KMS-11 (cell line): ENCODE results near the gene ERC2.
"Not testable (repeated sequence)": the region's sequence is repeated elsewhere in the genome, so short reads cannot be mapped to it uniquely, and the experiment has no call there.

ENCODE experiments used
- H2AFZ ChIP-seq: fragments of 200-600 bp; sonication (generic); 2 replicates; pipeline ENCODE4 v1.6.1; 2016; ENCODE audit warnings: antibody characterized with exemption, mixed run types, low read depth
- H3K27ac ChIP-seq: fragments of 200-600 bp; sonication (generic); 2 replicates; pipeline ENCODE4 v1.6.1; 2016; ENCODE audit warnings: mild to moderate bottlenecking, mixed run types
- H3K27me3 ChIP-seq: fragments of 200-600 bp; sonication (generic); 2 replicates; pipeline ENCODE4 v1.6.1; 2017; ENCODE audit warnings: mild to moderate bottlenecking, low read depth, mixed run types, moderate library complexity; ENCODE audit not compliant: insufficient read depth
- H3K36me3 ChIP-seq: fragments of 200-600 bp; sonication (generic); 2 replicates; pipeline ENCODE4 v1.6.1; 2017; ENCODE audit warnings: mild to moderate bottlenecking, mixed run types; ENCODE audit not compliant: insufficient read depth
- H3K4me1 ChIP-seq: fragments of 200-600 bp; sonication (generic); 2 replicates; pipeline ENCODE4 v1.6.1; 2016; ENCODE audit warnings: mild to moderate bottlenecking, low read depth, mixed run types; ENCODE audit not compliant: poor library complexity, severe bottlenecking
- H3K4me2 ChIP-seq: fragments of 200-600 bp; sonication (generic); 2 replicates; pipeline ENCODE4 v1.7.0; 2016; ENCODE audit warnings: mild to moderate bottlenecking, mixed run types
- H3K4me3 ChIP-seq: fragments of 200-600 bp; sonication (generic); IDR thresholded peaks from 2 replicates; pipeline ENCODE4 v1.6.1; 2017; ENCODE audit warnings: low read depth, low read length, mixed read lengths; ENCODE audit not compliant: insufficient read depth
- H3K79me2 ChIP-seq: fragments of 200-600 bp; sonication (generic); 2 replicates; pipeline ENCODE4 v1.6.1; 2016; ENCODE audit warnings: low read depth, mixed run types; ENCODE audit not compliant: insufficient read depth
- H3K9ac ChIP-seq: fragments of 200-600 bp; sonication (generic); 2 replicates; pipeline ENCODE4 v1.6.1; 2016; ENCODE audit warnings: mild to moderate bottlenecking, mixed run types
- H4K20me1 ChIP-seq: fragments of 200-600 bp; sonication (generic); 2 replicates; pipeline ENCODE4 v1.6.1; 2016; ENCODE audit warnings: mild to moderate bottlenecking, mixed run types; ENCODE audit not compliant: insufficient read depth
- TF ChIP-seq, protein P1 (sequence below): fragments of 200-600 bp; sonication (generic); conservative IDR thresholded peaks from 2 replicates; pipeline ENCODE4 v1.6.1; 2017; ENCODE audit warnings: low read depth, mild to moderate bottlenecking, antibody characterized with exemption, low read length, moderate library complexity, mixed read lengths

Gene ERC2

DNA sequence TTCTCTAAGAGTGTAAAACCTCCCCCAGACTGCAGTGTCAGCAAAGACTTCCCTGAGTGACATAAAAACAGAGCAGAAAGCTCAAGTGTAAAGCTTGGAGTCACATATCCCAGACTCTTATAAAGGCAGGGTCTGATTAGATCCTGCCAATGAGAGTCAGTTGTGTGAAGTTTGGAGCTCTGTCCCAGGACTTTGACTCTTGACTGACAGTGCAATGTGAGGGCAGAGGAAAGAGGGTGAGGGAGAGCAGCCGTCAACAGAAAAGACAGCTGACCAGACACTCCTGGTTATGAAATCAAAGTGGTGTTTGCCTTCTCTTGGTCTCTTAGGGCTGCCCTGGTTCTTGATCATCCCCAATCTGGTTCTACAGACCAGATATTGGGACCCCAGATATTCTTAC lies 393.2 kb downstream of the ERC2 start:
- no peaks in the 10 kb centered on the region for H3K27me3 ChIP-seq
- no peak overlapping the region for H2AFZ ChIP-seq
- H3K79me2 ChIP-seq = no peaks in the 10 kb centered on the region
- no peak overlapping the region for H3K4me2 ChIP-seq
- no peaks in the 10 kb centered on the region for H3K4me1 ChIP-seq
- no peaks in the 10 kb centered on the region for H3K36me3 ChIP-seq
- no peak overlapping the region for H3K9ac ChIP-seq
- no peaks in the 10 kb centered on the region for H4K20me1 ChIP-seq
- TF ChIP-seq, protein P1, sequence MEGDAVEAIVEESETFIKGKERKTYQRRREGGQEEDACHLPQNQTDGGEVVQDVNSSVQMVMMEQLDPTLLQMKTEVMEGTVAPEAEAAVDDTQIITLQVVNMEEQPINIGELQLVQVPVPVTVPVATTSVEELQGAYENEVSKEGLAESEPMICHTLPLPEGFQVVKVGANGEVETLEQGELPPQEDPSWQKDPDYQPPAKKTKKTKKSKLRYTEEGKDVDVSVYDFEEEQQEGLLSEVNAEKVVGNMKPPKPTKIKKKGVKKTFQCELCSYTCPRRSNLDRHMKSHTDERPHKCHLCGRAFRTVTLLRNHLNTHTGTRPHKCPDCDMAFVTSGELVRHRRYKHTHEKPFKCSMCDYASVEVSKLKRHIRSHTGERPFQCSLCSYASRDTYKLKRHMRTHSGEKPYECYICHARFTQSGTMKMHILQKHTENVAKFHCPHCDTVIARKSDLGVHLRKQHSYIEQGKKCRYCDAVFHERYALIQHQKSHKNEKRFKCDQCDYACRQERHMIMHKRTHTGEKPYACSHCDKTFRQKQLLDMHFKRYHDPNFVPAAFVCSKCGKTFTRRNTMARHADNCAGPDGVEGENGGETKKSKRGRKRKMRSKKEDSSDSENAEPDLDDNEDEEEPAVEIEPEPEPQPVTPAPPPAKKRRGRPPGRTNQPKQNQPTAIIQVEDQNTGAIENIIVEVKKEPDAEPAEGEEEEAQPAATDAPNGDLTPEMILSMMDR = no peak
- H3K27ac ChIP-seq = no peak overlapping the region
- no peak overlapping the region for H3K4me3 ChIP-seq

DNA sequence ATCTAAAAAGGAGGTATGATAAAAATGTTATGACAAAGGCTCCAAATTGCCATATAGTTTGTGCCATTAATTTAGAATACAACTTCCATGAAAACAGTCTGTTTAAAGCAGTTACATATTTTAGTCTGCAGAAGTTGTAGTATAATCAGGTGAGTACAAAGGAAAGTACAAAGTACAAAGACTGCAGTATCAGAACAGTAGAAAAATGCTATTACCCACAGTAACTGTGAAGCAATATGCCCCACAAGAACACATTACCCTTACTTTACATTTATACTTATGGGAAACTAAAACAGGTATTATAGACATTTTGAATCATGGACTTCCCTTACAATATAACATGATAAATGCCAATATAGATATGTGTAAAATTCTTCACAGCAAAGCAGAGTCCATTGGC lies 398.5 kb downstream of the ERC2 start:
- TF ChIP-seq, protein P1 = no peak
- Histone ChIP-seq H3K9ac (no peak overlapping the region), H3K27me3 (no peaks in the 10 kb centered on the region), H3K27ac (no peak overlapping the region), H3K79me2 (no peaks in the 10 kb centered on the region), H3K4me3 (no peak overlapping the region), H3K4me2 (no peak overlapping the region), H3K4me1 (no peaks in the 10 kb centered on the region), H3K36me3 (no peaks in the 10 kb centered on the region), H2AFZ (no peak overlapping the region), H4K20me1 (no peaks in the 10 kb centered on the region)

DNA sequence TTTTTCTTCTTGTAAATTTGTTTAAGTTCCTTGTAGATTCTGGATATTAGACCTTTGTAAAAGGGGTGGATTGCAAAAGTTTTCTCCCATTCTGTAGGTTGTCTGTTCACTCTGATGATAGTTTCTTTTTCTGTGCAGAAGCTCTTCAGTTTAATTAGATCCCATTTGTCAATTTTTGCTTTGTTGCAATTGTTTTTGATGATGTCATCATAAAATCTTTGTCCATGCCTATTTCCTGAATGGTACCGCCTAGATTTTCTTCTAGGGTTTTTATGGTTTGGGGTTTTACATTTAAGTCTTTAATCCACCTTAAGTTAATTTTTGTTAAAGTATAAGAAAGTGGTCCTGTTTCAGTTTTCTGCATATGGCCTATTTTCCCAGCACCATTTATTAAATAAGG lies 401.9 kb downstream of the ERC2 start:
- H3K27ac ChIP-seq, H3K36me3 ChIP-seq, H3K27me3 ChIP-seq, H3K4me3 ChIP-seq, H3K4me2 ChIP-seq, H3K9ac ChIP-seq, H3K4me1 ChIP-seq, H2AFZ ChIP-seq, H3K79me2 ChIP-seq, H4K20me1 ChIP-seq: not testable (repeated sequence)

DNA sequence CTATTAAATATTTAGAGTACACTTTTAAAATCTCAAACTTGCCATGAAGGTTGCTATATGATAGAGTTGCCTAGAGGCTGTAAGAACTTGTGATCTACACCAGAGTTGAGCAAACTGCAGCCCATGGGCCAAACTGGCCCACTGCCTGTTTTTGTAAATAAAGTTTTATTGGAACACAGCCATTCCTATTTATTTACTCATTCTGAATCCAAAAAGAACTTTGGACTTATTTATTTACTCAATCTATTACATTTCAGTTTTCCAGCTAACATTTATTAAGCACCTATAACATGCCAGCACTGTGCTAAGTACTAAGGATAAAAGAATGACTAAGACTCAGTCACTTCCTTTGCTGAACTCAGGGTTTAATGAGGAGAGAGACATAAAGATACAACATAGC lies 403.6 kb downstream of the ERC2 start:
- Histone ChIP-seq H4K20me1 (no peaks in the 10 kb centered on the region), H3K4me1 (no peaks in the 10 kb centered on the region), H3K27ac (no peak overlapping the region), H2AFZ (no peak overlapping the region), H3K4me2 (no peak overlapping the region), H3K9ac (no peak overlapping the region), H3K27me3 (no peaks in the 10 kb centered on the region), H3K79me2 (no peaks in the 10 kb centered on the region), H3K36me3 (no peaks in the 10 kb centered on the region), H3K4me3 (no peak overlapping the region)
- TF ChIP-seq, protein P1 = no peak

DNA sequence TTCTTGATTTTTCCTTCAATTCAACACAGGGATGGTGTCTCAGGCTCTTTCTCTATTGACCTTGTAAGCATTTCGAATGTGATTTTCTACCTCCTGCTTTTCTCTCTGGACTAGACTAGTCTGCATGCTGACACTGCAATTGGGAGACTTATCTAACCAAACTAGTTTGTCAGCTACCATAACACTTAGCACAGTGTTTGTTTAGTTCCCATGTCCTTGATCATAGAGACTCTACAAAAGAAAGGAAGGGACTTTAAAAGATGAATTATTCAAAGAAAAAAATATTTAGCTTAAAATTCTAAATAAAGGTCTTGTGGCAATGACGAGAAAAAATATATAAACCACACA lies 407.0 kb downstream of the ERC2 start:
- Histone ChIP-seq H3K4me1 (peaks cover 7% of the 10 kb centered on the region), H3K9ac (no peak overlapping the region), H3K27me3 (no peaks in the 10 kb centered on the region), H3K79me2 (no peaks in the 10 kb centered on the region), H2AFZ (no peak overlapping the region), H3K4me2 (no peak overlapping the region), H3K36me3 (no peaks in the 10 kb centered on the region), H3K4me3 (no peak overlapping the region), H4K20me1 (no peaks in the 10 kb centered on the region), H3K27ac (no peak overlapping the region)
- TF ChIP-seq, protein P1 = no peak
